SJCRH30 (cell line): Measurements from ENCODE around the gene CSNK1E. TPM values are rescaled to one million over a fixed set of nuclear protein-coding genes. Genes with fewer than 3 reads are reported as not detected.

ENCODE experiments used
- DNase-seq, 2 experiments: peaks; one replicate each; pipeline ENCODE4 v3.0.0-alpha.2; 2015 to 2020
- H3K27ac ChIP-seq: fragments of 250-450 bp; sonication (Bioruptor Pico); 2 replicates; pipeline ENCODE4 v1.5.1; 2020; ENCODE audit warnings: mild to moderate bottlenecking, moderate library complexity
- H3K27me3 ChIP-seq: fragments of 250-450 bp; sonication (Bioruptor Pico); 2 replicates; pipeline ENCODE4 v1.5.1; 2020; ENCODE audit warnings: mild to moderate bottlenecking, moderate library complexity
- H3K36me3 ChIP-seq: fragments of 250-450 bp; sonication (Bioruptor Pico); 2 replicates; pipeline ENCODE4 v1.5.1; 2020; ENCODE audit warnings: mild to moderate bottlenecking, moderate library complexity
- H3K4me1 ChIP-seq: fragments of 250-450 bp; sonication (Bioruptor Pico); 2 replicates; pipeline ENCODE4 v1.5.1; 2020; ENCODE audit warnings: mild to moderate bottlenecking, moderate library complexity
- H3K4me3 ChIP-seq: fragments of 250-450 bp; sonication (Bioruptor Pico); 2 replicates; pipeline ENCODE4 v1.5.1; 2020; ENCODE audit warnings: mild to moderate bottlenecking, moderate library complexity
- H3K9me3 ChIP-seq: fragments of 250-450 bp; sonication (Bioruptor Pico); replicated peaks from 2 replicates; pipeline ENCODE4 v1.5.1; 2020; ENCODE audit warnings: mild to moderate bottlenecking, moderate library complexity
- total RNA-seq: library from RNA; depleted of rRNA; stranded (reverse); fragments of >200 nt; shearing (Covaris generic); gene quantifications from 2 replicates; pipeline ENCODE4 v1.2.3, GENCODE V29; 2014

CSNK1E gene
- total RNA-seq, 1 experiment from 2014 or later = 143 TPM

- Histone ChIP-seq H3K27me3 (no peaks in the 10 kb centered on the region), H3K4me3 (no peak overlapping the region), H3K4me1 (no peaks in the 10 kb centered on the region), H3K27ac (no peak overlapping the region), H3K36me3 (peaks cover 39% of the 10 kb centered on the region), H3K9me3 (no peaks in the 10 kb centered on the region)
- DNase-seq = no peak
Measured at GRCh38 chr22:38304526-38304925, 12.7 kb downstream of the CSNK1E start.

- Histone ChIP-seq H3K4me3 (no peak overlapping the region), H3K27ac (no peak overlapping the region), H3K27me3 (no peaks in the 10 kb centered on the region), H3K4me1 (no peaks in the 10 kb centered on the region), H3K36me3 (peaks cover 44% of the 10 kb centered on the region), H3K9me3 (no peaks in the 10 kb centered on the region)
- no peak for DNase-seq
Measured at GRCh38 chr22:38303974-38304373, 13.3 kb downstream of the CSNK1E start.

DNA sequence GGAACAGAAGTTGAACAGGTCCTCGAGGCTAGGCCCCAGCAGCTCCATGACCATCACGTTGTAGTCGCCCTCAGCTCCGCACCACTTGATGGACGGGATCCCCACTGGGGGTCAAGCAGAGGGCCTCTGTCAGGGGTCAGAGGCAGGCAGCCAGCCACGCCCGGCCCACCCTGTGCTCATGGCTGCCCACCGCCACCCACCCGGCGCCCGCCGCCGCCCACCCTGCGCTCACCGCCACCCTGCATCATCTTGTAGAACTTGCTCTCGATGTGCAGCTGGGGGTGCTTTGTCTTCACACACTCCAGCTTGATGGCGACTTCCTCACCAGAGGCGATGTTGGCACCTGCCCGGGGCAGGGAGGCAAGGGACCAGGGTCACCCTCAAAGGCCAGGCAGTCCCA, 14.3 kb downstream of the CSNK1E start:
- Histone ChIP-seq H3K27ac (no peak overlapping the region), H3K4me1 (no peaks in the 10 kb centered on the region), H3K4me3 (no peak overlapping the region), H3K9me3 (no peaks in the 10 kb centered on the region), H3K27me3 (no peaks in the 10 kb centered on the region), H3K36me3 (peaks cover 50% of the 10 kb centered on the region)
- no peak for DNase-seq

- H3K4me3 ChIP-seq = no peak overlapping the region
- no peak overlapping the region for H3K27ac ChIP-seq
- H3K9me3 ChIP-seq = no peaks in the 10 kb centered on the region
- DNase-seq = no peak
- no peaks in the 10 kb centered on the region for H3K4me1 ChIP-seq
- H3K27me3 ChIP-seq = no peaks in the 10 kb centered on the region
- H3K36me3 ChIP-seq = peaks cover 65% of the 10 kb centered on the region
Measured at GRCh38 chr22:38300946-38301345, 16.3 kb downstream of the CSNK1E start.

DNA sequence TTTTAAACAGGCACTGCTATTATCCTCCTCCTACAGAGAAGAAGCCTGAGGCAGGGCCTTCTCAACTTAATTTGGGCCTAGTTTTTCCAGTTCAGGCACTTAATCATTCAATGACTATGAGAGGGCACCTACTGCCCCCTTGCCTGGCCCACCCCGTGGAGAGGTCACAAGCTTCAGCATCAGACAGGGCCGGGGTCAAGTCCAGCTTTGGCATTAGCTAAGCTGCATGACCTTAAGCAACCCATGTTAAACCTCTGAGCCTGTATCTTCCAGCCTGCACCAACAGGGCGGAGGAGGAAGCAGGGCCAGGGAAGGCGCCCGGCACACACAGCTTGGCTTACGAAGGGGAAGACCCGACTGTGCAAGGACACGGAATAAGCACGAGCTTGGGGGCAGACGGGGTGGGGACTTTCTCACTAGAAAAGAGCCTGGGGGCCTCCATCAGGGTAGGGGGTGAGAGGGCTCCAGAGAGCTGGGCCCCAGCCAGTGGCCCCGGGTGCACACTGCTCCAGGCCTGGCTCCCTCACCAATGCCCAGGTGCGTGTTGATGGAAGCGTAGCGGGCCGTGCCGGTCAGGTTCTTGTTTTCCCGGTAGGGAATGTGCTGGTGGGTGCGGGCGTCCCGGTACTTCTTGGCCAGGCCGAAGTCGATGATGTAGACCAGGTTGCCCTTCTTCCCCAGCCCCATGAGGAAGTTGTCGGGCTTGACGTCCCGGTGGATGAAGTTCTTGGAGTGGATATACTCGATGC, 16.9 kb downstream of the CSNK1E start:
- no peaks in the 10 kb centered on the region for H3K4me1 ChIP-seq
- H3K27me3 ChIP-seq = no peaks in the 10 kb centered on the region
- peaks cover 67% of the 10 kb centered on the region for H3K36me3 ChIP-seq
- H3K9me3 ChIP-seq = no peaks in the 10 kb centered on the region
- H3K4me3 ChIP-seq = no peak overlapping the region
- DNase-seq = no peak
- no peak overlapping the region for H3K27ac ChIP-seq

- DNase-seq = no peak
- Histone ChIP-seq H3K27ac (no peak overlapping the region), H3K36me3 (peaks cover 67% of the 10 kb centered on the region), H3K4me1 (no peaks in the 10 kb centered on the region), H3K4me3 (no peak overlapping the region), H3K27me3 (no peaks in the 10 kb centered on the region), H3K9me3 (no peaks in the 10 kb centered on the region)
Measured at GRCh38 chr22:38299770-38300102, 17.5 kb downstream of the CSNK1E start.

GRCh38 chr22:38298312-38299005, 18.8 kb downstream of the CSNK1E start:
- H3K27me3 ChIP-seq = no peaks in the 10 kb centered on the region
- no peak overlapping the region for H3K4me3 ChIP-seq
- no peaks in the 10 kb centered on the region for H3K4me1 ChIP-seq
- H3K36me3 ChIP-seq = peaks cover 66% of the 10 kb centered on the region
- H3K9me3 ChIP-seq = no peaks in the 10 kb centered on the region
- no peak overlapping the region for H3K27ac ChIP-seq
- DNase-seq = no peak

- Histone ChIP-seq H3K27ac (no peak overlapping the region), H3K36me3 (peaks cover 52% of the 10 kb centered on the region), H3K4me1 (no peaks in the 10 kb centered on the region), H3K9me3 (no peaks in the 10 kb centered on the region), H3K27me3 (no peaks in the 10 kb centered on the region), H3K4me3 (no peak overlapping the region)
- no peak for DNase-seq
Measured at GRCh38 chr22:38296372-38296771, 20.9 kb downstream of the CSNK1E start.

DNA sequence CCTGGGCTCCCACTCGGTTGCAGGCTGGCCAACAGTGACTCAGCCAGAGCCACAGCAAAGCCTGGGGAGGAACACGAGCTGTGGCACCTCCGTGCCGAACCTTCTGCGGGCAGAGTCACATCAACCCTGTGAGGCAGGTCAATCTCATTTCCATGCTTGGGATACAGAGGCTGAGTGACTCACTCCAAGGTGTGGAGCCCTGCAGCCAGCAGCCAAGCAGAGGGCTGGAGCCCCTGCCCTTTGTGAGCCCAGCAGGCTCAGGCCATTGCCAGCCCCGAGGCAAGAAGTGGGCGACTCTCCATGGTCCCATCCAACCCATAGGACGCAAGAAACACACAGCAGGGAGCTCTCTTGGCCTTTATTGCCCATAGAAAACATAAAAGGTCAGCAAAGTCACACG, 21.4 kb downstream of the CSNK1E start:
- no peaks in the 10 kb centered on the region for H3K4me1 ChIP-seq
- no peaks in the 10 kb centered on the region for H3K27me3 ChIP-seq
- no peaks in the 10 kb centered on the region for H3K9me3 ChIP-seq
- DNase-seq = no peak
- H3K27ac ChIP-seq = no peak overlapping the region
- no peak overlapping the region for H3K4me3 ChIP-seq
- H3K36me3 ChIP-seq = peaks cover 50% of the 10 kb centered on the region

DNA sequence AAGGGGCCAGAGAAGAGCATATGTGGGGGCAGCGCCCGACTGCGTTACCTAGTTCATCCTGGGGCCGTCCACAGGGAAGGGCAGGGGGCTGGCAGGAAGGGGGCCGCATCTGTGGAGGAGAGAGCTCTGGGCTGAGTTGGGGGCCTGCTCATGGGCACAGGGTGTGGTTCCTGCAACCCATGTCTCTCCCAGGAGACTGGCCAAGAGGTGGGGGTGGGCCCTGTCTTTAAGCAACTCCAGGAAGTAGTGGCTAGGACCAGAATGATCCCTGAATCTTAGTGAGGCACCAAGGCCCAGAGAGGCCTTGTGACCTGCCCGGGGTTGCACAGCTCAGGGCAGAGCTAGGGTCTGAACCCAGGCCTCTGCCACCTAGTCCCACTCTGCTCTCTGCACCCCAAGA, 21.9 kb downstream of the CSNK1E start:
- no peaks in the 10 kb centered on the region for H3K9me3 ChIP-seq
- no peak for DNase-seq
- no peaks in the 10 kb centered on the region for H3K27me3 ChIP-seq
- no peak overlapping the region for H3K4me3 ChIP-seq
- H3K36me3 ChIP-seq = peaks cover 48% of the 10 kb centered on the region
- H3K4me1 ChIP-seq = no peaks in the 10 kb centered on the region
- H3K27ac ChIP-seq = no peak overlapping the region

DNA sequence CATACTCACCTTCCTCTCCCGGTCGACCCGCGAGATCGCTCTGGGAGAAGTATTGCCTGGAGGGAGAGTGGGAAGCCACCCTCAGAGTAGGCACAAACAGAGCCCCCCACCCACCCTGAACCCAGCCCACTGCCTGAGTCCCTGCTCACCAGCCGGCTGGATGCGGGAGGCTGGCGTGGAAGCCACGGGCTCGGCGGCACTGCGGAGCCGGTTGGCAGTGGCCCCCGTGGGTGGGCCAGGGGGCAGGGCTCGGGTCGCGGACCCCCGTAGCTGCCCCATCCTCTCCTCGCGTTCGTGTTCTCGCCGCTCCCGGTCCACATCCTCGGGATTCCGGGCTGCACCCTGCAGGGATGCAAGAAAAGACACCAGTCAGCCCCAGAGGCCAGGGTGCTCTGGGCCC, 23.0 kb downstream of the CSNK1E start:
- no peak overlapping the region for H3K4me3 ChIP-seq
- DNase-seq = no peak
- no peak overlapping the region for H3K27ac ChIP-seq
- H3K9me3 ChIP-seq = no peaks in the 10 kb centered on the region
- H3K4me1 ChIP-seq = no peaks in the 10 kb centered on the region
- H3K27me3 ChIP-seq = no peaks in the 10 kb centered on the region
- peaks cover 42% of the 10 kb centered on the region for H3K36me3 ChIP-seq

DNA sequence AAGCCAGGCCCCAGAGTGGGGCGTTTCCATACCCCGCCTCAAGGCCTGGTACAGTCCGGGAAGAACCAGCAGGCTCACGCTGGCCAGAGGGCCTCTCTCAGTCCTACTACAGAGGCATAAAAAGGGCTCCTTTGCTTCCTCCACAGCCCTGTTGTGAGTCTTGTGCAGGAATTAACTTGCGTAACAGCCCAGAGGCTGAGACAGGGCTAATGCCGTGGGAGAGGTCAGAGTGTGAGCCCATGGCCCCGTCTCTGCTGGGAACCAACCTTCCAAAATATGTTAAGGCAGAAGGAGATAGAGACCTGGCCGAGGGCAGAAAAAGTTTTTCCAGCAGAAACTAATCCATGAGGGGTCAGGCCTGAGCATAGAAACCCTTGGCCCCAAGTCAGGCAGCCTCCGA, 24.5 kb downstream of the CSNK1E start:
- H3K27ac ChIP-seq = no peak overlapping the region
- H3K4me3 ChIP-seq = no peak overlapping the region
- DNase-seq = no peak
- no peaks in the 10 kb centered on the region for H3K4me1 ChIP-seq
- H3K27me3 ChIP-seq = no peaks in the 10 kb centered on the region
- H3K9me3 ChIP-seq = no peaks in the 10 kb centered on the region
- peaks cover 27% of the 10 kb centered on the region for H3K36me3 ChIP-seq

DNA sequence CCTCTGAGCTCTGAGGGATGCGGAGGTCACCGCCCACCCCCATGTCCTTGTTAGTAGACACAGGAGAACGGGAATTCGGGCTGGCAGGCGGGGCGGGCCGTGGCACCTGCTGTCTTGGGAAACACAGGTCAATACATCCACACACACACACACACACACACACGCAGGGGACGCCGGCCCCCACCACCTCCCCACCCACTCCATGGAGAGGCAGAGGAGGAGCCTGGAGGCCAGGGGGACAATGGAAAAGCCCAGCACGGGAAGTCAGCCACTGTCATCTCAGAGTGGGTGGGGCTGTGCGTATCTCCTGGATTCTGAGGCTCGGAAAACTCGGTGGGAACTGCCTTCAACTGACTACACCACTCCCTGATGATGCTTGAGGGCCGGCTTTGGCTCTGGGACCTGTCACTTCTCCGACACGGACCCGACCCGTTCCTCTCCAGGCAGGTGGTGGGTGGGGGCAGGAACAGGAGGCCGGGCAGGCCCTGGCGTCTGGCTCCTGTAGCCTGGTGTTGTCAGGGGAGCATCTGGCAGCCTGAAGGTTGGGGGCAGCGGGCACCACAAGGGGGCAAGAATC, 25.9 kb downstream of the CSNK1E start:
- Histone ChIP-seq H3K4me3 (no peak overlapping the region), H3K36me3 (peaks cover 12% of the 10 kb centered on the region), H3K4me1 (no peaks in the 10 kb centered on the region), H3K27me3 (no peaks in the 10 kb centered on the region), H3K27ac (no peak overlapping the region), H3K9me3 (no peaks in the 10 kb centered on the region)
- DNase-seq = no peak

DNA sequence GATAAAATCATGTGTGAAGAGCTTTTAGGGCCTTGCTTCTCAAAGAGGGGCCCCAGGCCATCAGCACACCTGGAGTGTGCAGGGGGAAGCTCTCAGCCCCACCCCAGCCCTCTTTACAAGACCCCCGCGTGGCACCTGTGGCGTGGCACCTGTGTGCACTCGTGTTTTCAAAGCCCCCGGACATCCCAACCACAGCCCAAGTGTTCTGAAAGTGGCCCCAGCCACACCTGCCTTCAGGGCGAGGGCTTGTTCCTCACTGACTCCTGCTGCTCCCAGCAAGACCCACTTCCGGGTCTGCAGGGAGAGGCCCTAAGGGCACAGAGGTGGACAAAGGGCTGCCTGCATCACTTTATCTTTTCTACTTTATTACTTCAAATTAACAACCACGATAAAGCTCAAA, 26.9 kb downstream of the CSNK1E start:
- no peaks in the 10 kb centered on the region for H3K27me3 ChIP-seq
- H3K4me1 ChIP-seq = no peaks in the 10 kb centered on the region
- no peak overlapping the region for H3K27ac ChIP-seq
- H3K4me3 ChIP-seq = no peak overlapping the region
- H3K9me3 ChIP-seq = no peaks in the 10 kb centered on the region
- no peak for DNase-seq
- peaks cover 4% of the 10 kb centered on the region for H3K36me3 ChIP-seq

DNA sequence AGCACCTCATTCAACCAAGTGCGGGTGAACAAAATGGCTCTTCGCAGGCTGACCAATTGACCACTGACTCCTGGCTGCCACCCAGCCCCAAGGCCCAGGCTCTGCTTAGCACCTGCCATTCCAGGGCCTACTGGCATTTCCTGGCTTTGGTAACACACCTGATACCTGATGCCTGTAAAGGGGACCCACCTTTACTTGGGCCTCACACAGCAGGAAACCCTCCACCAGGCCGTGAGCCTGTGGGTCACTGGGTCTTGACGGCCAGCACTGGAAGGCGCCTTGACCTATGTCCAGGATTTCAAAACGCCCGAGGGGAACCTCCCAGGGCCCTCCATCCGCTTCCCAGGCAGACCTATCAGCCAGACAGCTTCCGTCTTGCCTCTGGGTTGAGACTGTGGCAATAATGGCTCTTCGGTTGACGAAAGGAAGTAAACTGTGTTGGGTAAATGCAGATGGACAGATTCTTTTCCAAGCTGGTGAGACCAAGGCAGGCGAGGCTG, 27.6 kb downstream of the CSNK1E start:
- Histone ChIP-seq H3K4me3 (no peak overlapping the region), H3K4me1 (no peaks in the 10 kb centered on the region), H3K27ac (no peak overlapping the region), H3K9me3 (no peaks in the 10 kb centered on the region), H3K36me3 (peaks cover 4% of the 10 kb centered on the region; the same call in 1 of the 2 replicates), H3K27me3 (no peaks in the 10 kb centered on the region)
- DNase-seq = no peak
